Astrocyte (in vitro differentiated cells and primary cell): ENCODE measurements around the gene KCNMA1. TPM values are rescaled to one million over a fixed set of nuclear protein-coding genes. Genes with fewer than 3 reads are reported as not detected.

Experiments used
- DNase-seq: peaks from one replicate; pipeline ENCODE4 v3.0.0-alpha.2; 2010; ENCODE audit warnings: low read depth
- FAIRE-seq: peaks from 2 replicates; lab custom pipeline; 2011; peaks lifted over from hg19 to GRCh38; lab: Jason Lieb, UNC
- H2AFZ ChIP-seq: 2 replicates; pipeline ENCODE4 v1.6.0; 2012; ENCODE audit warnings: low read depth, low read length, inconsistent platforms
- H3K27ac ChIP-seq: 2 replicates; pipeline ENCODE4 v1.5.1; 2011; ENCODE audit warnings: low read depth, low read length, inconsistent platforms
- H3K27me3 ChIP-seq: 2 replicates; pipeline ENCODE4 v1.6.0; 2011; ENCODE audit warnings: low read length, inconsistent platforms; ENCODE audit not compliant: insufficient read depth
- H3K36me3 ChIP-seq: 2 replicates; pipeline ENCODE4 v1.5.1; 2011; ENCODE audit warnings: low read length, inconsistent platforms; ENCODE audit not compliant: insufficient read depth
- H3K4me1 ChIP-seq: 2 replicates; pipeline ENCODE4 v1.5.1; 2011; ENCODE audit warnings: low read length, inconsistent platforms; ENCODE audit not compliant: insufficient read depth
- H3K4me2 ChIP-seq: 2 replicates; pipeline ENCODE4 v1.6.0; 2012; ENCODE audit warnings: low read length, inconsistent platforms
- H3K4me3 ChIP-seq: 2 replicates; pipeline ENCODE4 v1.5.1; 2011; ENCODE audit warnings: low read depth, mild to moderate bottlenecking, low read length, inconsistent platforms; ENCODE audit not compliant: insufficient read depth
- H3K79me2 ChIP-seq: 2 replicates; pipeline ENCODE4 v1.6.0; 2012; ENCODE audit warnings: mild to moderate bottlenecking, low read length, inconsistent platforms; ENCODE audit not compliant: insufficient read depth
- H3K9ac ChIP-seq: 2 replicates; pipeline ENCODE4 v1.6.0; 2012; ENCODE audit warnings: mild to moderate bottlenecking, low read length, inconsistent platforms
- H3K9me3 ChIP-seq: 2 replicates; pipeline ENCODE4 v1.5.1; 2012; ENCODE audit warnings: low read depth, mild to moderate bottlenecking, low read length, inconsistent platforms; ENCODE audit not compliant: insufficient read depth
- H4K20me1 ChIP-seq: 2 replicates; pipeline ENCODE4 v1.6.0; 2012; ENCODE audit warnings: low read length, inconsistent platforms; ENCODE audit not compliant: insufficient read depth
- H3K27ac Mint-ChIP-seq: one replicate; pipeline ENCODE4 v1.8.0; 2021; ENCODE audit warnings: mild to moderate bottlenecking, mixed read lengths; ENCODE audit not compliant: unreplicated experiment
- H3K27me3 Mint-ChIP-seq: one replicate; pipeline ENCODE4 v1.8.0; 2021; ENCODE audit warnings: low read depth, mixed read lengths; ENCODE audit not compliant: unreplicated experiment
- H3K36me3 Mint-ChIP-seq: one replicate; pipeline ENCODE4 v1.8.0; 2021; ENCODE audit warnings: low read depth, mixed read lengths; ENCODE audit not compliant: unreplicated experiment
- H3K4me1 Mint-ChIP-seq: one replicate; pipeline ENCODE4 v1.8.0; 2021; ENCODE audit warnings: low read depth, mixed read lengths; ENCODE audit not compliant: unreplicated experiment
- H3K4me3 Mint-ChIP-seq: one replicate; pipeline ENCODE4 v1.8.0; 2021; ENCODE audit warnings: mild to moderate bottlenecking, moderate library complexity, mixed read lengths; ENCODE audit not compliant: unreplicated experiment
- H3K9me3 Mint-ChIP-seq: one replicate; pipeline ENCODE4 v1.8.0; 2021; ENCODE audit warnings: mild to moderate bottlenecking, mixed read lengths; ENCODE audit not compliant: unreplicated experiment
- EZH2 ChIP-seq: IDR thresholded peaks from 2 replicates; pipeline ENCODE4 v1.6.1; 2012; ENCODE audit warnings: mild to moderate bottlenecking, low read length, inconsistent platforms; ENCODE audit not compliant: insufficient read depth
- total RNA-seq: library from RNA; stranded (reverse); gene quantifications from 2 replicates; pipeline ENCODE4 v1.2.1, GENCODE V29; 2021
- TF ChIP-seq, protein P1 (sequence below): IDR thresholded peaks from 2 replicates; pipeline ENCODE4 v1.5.1; 2011; ENCODE audit warnings: low read depth, mild to moderate bottlenecking, inconsistent platforms, low read length, moderate library complexity; ENCODE audit not compliant: insufficient read depth

Gene KCNMA1
- total RNA-seq, 1 donor from 2014 or later = 45.8 TPM

DNA sequence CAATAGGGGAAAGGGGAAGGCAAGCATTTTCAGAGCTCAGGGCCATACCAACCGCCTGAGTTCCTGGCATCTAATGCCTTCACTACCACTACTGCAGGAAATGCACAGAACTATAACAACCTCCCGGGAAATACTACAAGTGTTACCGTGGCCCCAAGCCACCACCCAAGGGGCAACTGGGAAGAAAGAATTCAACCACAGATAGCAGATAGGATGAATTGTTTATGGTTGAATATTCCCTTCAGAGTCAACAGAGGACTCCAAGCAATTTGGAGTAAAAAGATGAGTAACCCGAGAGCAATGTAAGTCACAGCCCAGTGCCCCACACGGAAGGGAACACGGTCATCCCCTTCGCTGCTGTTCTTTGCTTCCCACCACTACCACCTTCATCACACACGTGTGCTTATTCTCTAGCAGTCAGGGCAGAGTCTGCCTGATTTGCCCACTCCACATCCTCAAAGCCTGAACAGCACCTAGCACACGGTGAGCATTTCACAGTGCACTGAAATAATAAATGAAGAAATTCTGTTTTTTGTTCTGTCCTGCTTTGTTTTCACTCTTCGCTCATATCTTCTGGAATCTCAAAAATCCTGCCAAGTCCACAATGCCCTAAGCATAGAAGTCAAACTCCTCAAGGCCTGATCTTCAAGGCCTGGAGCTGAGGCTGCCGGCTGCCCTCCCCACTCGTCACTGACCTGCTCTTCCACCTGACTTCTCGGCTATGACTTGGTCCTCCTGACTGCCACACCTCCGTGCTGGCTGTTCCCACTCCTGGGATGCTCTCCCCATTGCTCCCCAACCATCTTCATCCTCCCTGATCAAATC is 221.1 kb downstream of the KCNMA1 start:
- TF ChIP-seq, protein P1, sequence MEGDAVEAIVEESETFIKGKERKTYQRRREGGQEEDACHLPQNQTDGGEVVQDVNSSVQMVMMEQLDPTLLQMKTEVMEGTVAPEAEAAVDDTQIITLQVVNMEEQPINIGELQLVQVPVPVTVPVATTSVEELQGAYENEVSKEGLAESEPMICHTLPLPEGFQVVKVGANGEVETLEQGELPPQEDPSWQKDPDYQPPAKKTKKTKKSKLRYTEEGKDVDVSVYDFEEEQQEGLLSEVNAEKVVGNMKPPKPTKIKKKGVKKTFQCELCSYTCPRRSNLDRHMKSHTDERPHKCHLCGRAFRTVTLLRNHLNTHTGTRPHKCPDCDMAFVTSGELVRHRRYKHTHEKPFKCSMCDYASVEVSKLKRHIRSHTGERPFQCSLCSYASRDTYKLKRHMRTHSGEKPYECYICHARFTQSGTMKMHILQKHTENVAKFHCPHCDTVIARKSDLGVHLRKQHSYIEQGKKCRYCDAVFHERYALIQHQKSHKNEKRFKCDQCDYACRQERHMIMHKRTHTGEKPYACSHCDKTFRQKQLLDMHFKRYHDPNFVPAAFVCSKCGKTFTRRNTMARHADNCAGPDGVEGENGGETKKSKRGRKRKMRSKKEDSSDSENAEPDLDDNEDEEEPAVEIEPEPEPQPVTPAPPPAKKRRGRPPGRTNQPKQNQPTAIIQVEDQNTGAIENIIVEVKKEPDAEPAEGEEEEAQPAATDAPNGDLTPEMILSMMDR = no peak
- TF ChIP-seq EZH2 = no peak
- H3K4me3 ChIP-seq = no peak overlapping the region
- peaks cover 30% of the 10 kb centered on the region for H3K4me1 ChIP-seq
- H2AFZ ChIP-seq = peak overlapping the region; percentile 4
- no peaks in the 10 kb centered on the region for H3K9me3 Mint-ChIP-seq
- H3K27me3 ChIP-seq = no peaks in the 10 kb centered on the region
- no peaks in the 10 kb centered on the region for H3K27me3 Mint-ChIP-seq
- peak overlapping the region; percentile 44 for H3K9ac ChIP-seq
- H3K79me2 ChIP-seq = no peaks in the 10 kb centered on the region
- peak overlapping the region; percentile 73 for H3K4me2 ChIP-seq
- peak; percentile 93 for DNase-seq
- H3K27ac Mint-ChIP-seq = peak overlapping the region; percentile 98
- H3K4me3 Mint-ChIP-seq = no peak overlapping the region
- FAIRE-seq = peak; percentile 99
- peaks cover 3% of the 10 kb centered on the region for H3K36me3 Mint-ChIP-seq
- H3K36me3 ChIP-seq = no peaks in the 10 kb centered on the region
- peak overlapping the region; percentile 84 for H3K27ac ChIP-seq
- H3K9me3 ChIP-seq = no peaks in the 10 kb centered on the region
- H4K20me1 ChIP-seq = no peaks in the 10 kb centered on the region
- H3K4me1 Mint-ChIP-seq = peaks cover 58% of the 10 kb centered on the region

DNA sequence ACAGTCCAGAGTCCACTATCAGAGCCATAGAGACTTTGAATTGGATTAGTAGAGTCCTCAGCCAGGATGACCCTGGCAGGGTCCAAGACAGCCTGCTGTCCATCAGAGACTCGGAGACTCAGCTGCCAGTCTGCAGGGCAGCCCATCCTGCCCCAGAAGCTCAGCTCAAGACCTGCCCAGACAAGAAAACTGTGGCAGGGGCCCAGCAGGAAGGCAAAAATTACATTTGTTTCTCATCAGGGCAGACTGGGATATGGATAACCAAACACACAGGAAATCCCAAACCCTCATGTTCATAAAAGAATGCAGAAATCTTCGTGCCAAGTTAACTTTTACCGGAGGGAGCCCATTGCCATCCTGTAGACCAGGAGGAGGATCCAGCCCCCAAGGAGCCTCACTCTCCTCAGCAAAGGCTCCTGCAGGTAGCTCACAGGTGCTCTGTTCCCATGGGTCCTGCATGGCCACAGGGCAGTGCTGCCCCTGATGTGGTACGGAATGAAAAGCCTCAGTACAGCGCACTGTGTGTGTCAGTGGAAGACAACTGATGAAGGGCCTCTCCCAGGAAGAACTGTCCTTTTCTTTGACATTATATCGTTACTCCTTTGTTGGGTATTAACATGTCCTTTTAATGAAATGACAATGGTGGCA is 222.2 kb downstream of the KCNMA1 start:
- Histone ChIP-seq H3K4me3 (no peak overlapping the region), H3K4me1 (peaks cover 30% of the 10 kb centered on the region), H3K4me2 (peak overlapping the region; percentile 73), H3K27me3 (no peaks in the 10 kb centered on the region), H3K36me3 (no peaks in the 10 kb centered on the region), H3K27ac (no peak overlapping the region), H2AFZ (no peak overlapping the region), H3K9ac (no peak overlapping the region), H3K9me3 (no peaks in the 10 kb centered on the region), H3K79me2 (no peaks in the 10 kb centered on the region), H4K20me1 (no peaks in the 10 kb centered on the region)
- H3K36me3 Mint-ChIP-seq = peaks cover 6% of the 10 kb centered on the region
- H3K4me1 Mint-ChIP-seq = peaks cover 52% of the 10 kb centered on the region
- H3K27me3 Mint-ChIP-seq = no peaks in the 10 kb centered on the region
- FAIRE-seq (no peak), DNase-seq (no peak)
- TF ChIP-seq EZH2 = no peak
- TF ChIP-seq, protein P1 = no peak
- H3K4me3 Mint-ChIP-seq = no peak overlapping the region
- peak overlapping the region; percentile 98 for H3K27ac Mint-ChIP-seq
- peaks cover 3% of the 10 kb centered on the region for H3K9me3 Mint-ChIP-seq
